Ishikawa (cell line): ENCODE data around the gene PIM3.

Source experiments
- CREB1 ChIP-seq: IDR thresholded peaks from 2 replicates; pipeline ENCODE4 v1.6.1; 2012; ENCODE audit warnings: low read depth
- EGR1 ChIP-seq: IDR thresholded peaks from 2 replicates; pipeline ENCODE4 v1.6.1; 2012
- EP300 ChIP-seq: IDR thresholded peaks from 2 replicates; pipeline ENCODE4 v1.6.1; 2012; ENCODE audit warnings: borderline replicate concordance
- FOXM1 ChIP-seq: IDR thresholded peaks from 2 replicates; pipeline ENCODE4 v1.6.1; 2012; ENCODE audit warnings: low read depth, borderline replicate concordance
- RAD21 ChIP-seq: IDR thresholded peaks from 2 replicates; pipeline ENCODE4 v1.6.1; 2012; ENCODE audit warnings: low read depth
- TAF1 ChIP-seq: IDR thresholded peaks from 2 replicates; pipeline ENCODE4 v1.6.1; 2012; ENCODE audit warnings: low read depth, mild to moderate bottlenecking
- TCF12 ChIP-seq: IDR thresholded peaks from 2 replicates; pipeline ENCODE4 v1.6.1; 2012; ENCODE audit warnings: low read depth
- YY1 ChIP-seq: IDR thresholded peaks from 2 replicates; pipeline ENCODE4 v1.6.1; 2012; ENCODE audit warnings: low read depth
- ZBTB7A ChIP-seq: IDR thresholded peaks from 2 replicates; pipeline ENCODE4 v1.6.1; 2012; ENCODE audit warnings: low read depth
- TF ChIP-seq, protein P1 (sequence below): IDR thresholded peaks from 2 replicates; pipeline ENCODE4 v1.6.1; 2012
- TF ChIP-seq, protein P2 (sequence below): IDR thresholded peaks from 2 replicates; pipeline ENCODE4 v1.6.1; 2012; ENCODE audit warnings: low read depth, mild to moderate bottlenecking
- TF ChIP-seq, protein P3 (sequence below): IDR thresholded peaks from 2 replicates; pipeline ENCODE4 v1.6.1; 2012

DNA sequence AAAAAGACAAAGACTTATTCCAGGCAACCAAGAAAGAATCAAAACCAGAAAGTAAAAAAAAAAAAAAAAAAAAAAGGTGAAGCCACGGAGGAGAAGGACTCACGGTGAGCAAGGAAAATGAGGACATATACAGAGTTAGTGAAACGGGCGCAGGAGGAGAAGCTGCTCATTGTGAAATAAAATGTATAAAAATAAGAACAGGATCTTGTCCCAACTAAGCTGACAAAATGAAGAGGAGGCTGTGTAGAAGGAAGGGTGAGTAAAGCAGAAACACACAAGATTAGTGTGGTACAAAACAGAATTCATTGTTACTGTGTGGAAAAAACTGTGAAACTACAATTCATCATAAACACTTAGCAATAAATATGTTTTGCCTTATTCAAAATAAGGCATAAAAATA lies 44.3 kb downstream of the PIM3 start:
- TF ChIP-seq YY1 (no peak), TCF12 (no peak), RAD21 (no peak), TAF1 (no peak), EP300 (no peak), CREB1 (no peak), EGR1 (no peak), FOXM1 (no peak), ZBTB7A (no peak)
- TF ChIP-seq, protein P1, sequence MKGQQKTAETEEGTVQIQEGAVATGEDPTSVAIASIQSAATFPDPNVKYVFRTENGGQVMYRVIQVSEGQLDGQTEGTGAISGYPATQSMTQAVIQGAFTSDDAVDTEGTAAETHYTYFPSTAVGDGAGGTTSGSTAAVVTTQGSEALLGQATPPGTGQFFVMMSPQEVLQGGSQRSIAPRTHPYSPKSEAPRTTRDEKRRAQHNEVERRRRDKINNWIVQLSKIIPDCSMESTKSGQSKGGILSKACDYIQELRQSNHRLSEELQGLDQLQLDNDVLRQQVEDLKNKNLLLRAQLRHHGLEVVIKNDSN: no peak
- TF ChIP-seq, protein P2, sequence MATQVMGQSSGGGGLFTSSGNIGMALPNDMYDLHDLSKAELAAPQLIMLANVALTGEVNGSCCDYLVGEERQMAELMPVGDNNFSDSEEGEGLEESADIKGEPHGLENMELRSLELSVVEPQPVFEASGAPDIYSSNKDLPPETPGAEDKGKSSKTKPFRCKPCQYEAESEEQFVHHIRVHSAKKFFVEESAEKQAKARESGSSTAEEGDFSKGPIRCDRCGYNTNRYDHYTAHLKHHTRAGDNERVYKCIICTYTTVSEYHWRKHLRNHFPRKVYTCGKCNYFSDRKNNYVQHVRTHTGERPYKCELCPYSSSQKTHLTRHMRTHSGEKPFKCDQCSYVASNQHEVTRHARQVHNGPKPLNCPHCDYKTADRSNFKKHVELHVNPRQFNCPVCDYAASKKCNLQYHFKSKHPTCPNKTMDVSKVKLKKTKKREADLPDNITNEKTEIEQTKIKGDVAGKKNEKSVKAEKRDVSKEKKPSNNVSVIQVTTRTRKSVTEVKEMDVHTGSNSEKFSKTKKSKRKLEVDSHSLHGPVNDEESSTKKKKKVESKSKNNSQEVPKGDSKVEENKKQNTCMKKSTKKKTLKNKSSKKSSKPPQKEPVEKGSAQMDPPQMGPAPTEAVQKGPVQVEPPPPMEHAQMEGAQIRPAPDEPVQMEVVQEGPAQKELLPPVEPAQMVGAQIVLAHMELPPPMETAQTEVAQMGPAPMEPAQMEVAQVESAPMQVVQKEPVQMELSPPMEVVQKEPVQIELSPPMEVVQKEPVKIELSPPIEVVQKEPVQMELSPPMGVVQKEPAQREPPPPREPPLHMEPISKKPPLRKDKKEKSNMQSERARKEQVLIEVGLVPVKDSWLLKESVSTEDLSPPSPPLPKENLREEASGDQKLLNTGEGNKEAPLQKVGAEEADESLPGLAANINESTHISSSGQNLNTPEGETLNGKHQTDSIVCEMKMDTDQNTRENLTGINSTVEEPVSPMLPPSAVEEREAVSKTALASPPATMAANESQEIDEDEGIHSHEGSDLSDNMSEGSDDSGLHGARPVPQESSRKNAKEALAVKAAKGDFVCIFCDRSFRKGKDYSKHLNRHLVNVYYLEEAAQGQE: no peak
- TF ChIP-seq, protein P3, sequence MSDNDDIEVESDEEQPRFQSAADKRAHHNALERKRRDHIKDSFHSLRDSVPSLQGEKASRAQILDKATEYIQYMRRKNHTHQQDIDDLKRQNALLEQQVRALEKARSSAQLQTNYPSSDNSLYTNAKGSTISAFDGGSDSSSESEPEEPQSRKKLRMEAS: no peak
